AG04450 (cell line): ENCODE results near the gene ONECUT3. TPM values are rescaled to one million over a fixed set of nuclear protein-coding genes. Genes with fewer than 3 reads are reported as not detected.
A peak's percentile ranks its signal among the peaks of the same experiment; 100 is the strongest.

Experiments used
- CTCF ChIA-PET: fragments of 300-600, 350-600 bp; formaldehyde crosslinking; extraction: SDS; loops from one replicate; lab custom pipeline; 2022; ENCODE audit warnings: antibody characterized with exemption, inconsistent platforms; lab: Charles Lee
- POLR2A ChIA-PET: fragments of 350-600 bp; formaldehyde crosslinking; extraction: SDS; loops from one replicate; lab custom pipeline; 2021; ENCODE audit warnings: antibody characterized with exemption, inconsistent platforms; lab: Yijun Ruan, JAX
- DNase-seq: peaks from one replicate; pipeline ENCODE4 v3.0.0-alpha.2; 2011; ENCODE audit warnings: low read depth, low spot score
- H3K27ac ChIP-seq: one replicate; pipeline ENCODE4 v1.5.1; 2012; ENCODE audit warnings: low read depth, low read length, control low read depth
- H3K27me3 ChIP-seq: one replicate; pipeline ENCODE4 v1.6.0; 2012; ENCODE audit warnings: low read length; ENCODE audit not compliant: control insufficient read depth, insufficient read depth
- H3K4me3 ChIP-seq: 2 replicates; pipeline ENCODE4 v1.5.1; 2011; ENCODE audit warnings: mild to moderate bottlenecking, low read depth, low read length, control low read depth
- H3K9me3 ChIP-seq: 2 replicates; pipeline ENCODE4 v1.5.1; 2012; ENCODE audit warnings: low read length; ENCODE audit not compliant: control insufficient read depth, insufficient read depth
- polyA plus RNA-seq: library from polyadenylated mRNA; depleted of rRNA; stranded (reverse); fragments of >200 nt; gene quantifications from 2 replicates; pipeline ENCODE4 v1.2.3, GENCODE V29; 2011
- TF ChIP-seq, protein P1 (sequence below): IDR thresholded peaks from 2 replicates; pipeline ENCODE4 v1.5.1; 2011; ENCODE audit warnings: low read depth, low read length, control low read depth, inconsistent platforms

ONECUT3 gene
- polyA plus RNA-seq, 1 experiment: not detected

DNA sequence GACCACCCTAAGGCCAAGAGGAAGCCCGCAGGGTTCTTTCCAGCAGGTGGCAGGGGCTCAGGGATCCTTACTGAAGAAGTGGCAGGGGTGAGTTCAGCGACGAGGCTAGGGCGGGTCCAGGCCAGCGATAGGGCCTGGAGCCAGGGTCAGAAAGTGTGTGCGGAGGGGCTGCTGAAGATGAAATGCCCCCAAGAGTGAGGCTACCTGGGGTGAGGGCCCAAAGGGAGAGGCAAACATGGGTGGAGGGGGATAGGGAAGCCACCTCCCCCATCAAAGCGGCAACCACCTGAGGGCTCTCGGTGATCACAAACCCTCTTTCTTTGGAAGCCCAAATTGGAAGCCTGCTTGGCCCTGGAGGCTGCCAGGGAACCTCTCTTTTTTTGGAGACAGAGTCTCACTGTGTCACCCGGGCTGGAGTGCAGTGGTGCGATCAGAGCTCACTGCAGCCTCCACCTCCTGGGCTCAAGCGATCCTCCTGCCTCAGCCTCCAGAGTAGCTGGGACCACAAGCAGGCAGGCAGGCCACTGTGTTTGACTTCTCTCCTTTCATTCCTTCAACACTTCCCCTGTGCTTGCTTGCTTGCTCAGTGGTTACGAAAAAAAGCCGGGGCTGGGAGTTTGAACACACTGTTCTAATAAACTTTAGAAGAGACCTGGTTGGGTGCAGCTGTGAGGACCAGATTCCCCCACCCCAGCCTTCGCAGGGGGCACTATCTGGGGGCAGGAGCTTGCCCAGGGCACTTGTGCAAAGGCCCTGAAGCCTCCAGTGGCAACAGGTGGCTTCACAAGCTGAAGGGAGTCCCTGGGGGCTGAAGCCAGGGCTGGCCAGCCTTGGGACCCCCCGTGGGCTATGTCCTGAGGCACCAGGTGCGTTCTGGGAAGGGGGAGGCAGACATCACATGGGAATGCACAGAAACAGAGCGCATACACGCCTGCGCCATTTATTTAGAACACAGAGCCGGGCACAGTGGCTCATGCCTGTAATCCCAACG, 60.2 kb downstream of the ONECUT3 start:
- POLR2A ChIA-PET: no interaction called here
- Histone ChIP-seq H3K27ac (no peak overlapping the region), H3K27me3 (no peaks in the 10 kb centered on the region), H3K4me3 (peak overlapping the region; percentile 73), H3K9me3 (no peaks in the 10 kb centered on the region; the same call in 1 of the 2 replicates)
- DNase-seq: no peak
- TF ChIP-seq, protein P1, sequence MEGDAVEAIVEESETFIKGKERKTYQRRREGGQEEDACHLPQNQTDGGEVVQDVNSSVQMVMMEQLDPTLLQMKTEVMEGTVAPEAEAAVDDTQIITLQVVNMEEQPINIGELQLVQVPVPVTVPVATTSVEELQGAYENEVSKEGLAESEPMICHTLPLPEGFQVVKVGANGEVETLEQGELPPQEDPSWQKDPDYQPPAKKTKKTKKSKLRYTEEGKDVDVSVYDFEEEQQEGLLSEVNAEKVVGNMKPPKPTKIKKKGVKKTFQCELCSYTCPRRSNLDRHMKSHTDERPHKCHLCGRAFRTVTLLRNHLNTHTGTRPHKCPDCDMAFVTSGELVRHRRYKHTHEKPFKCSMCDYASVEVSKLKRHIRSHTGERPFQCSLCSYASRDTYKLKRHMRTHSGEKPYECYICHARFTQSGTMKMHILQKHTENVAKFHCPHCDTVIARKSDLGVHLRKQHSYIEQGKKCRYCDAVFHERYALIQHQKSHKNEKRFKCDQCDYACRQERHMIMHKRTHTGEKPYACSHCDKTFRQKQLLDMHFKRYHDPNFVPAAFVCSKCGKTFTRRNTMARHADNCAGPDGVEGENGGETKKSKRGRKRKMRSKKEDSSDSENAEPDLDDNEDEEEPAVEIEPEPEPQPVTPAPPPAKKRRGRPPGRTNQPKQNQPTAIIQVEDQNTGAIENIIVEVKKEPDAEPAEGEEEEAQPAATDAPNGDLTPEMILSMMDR: no peak
- CTCF ChIA-PET: interaction anchor here (0.9 to 2.2 kb wide), 2 partner anchors 13 to 142 kb away, joined by 3 to 9 read pairs; no protein-coding TSS in a partner anchor

DNA sequence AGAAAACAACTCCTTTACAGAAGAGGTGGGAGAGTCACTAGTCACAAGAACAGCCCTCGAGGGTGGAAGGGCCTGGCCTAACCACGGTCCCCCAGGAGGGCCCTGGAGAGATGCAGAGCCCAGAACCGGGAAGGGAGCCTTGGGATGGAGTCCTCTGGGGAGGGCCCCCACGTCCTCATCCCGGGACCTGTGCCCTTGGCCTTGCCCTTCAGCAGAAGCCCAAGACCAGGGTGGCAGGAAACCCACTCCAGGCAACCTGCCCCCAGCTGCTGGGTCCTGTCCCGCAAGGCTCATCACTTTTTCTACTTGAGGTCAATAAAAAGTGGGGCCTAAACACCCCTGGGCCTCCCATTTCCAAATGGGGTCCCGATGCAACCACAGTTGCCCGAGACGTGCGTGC, 61.1 kb downstream of the ONECUT3 start:
- H3K4me3 ChIP-seq: no peak overlapping the region
- ChIA-PET POLR2A (no interaction called here), CTCF (interaction anchor here (0.9 to 2.2 kb wide), 2 partner anchors 12 to 142 kb away, joined by 3 to 9 read pairs; no protein-coding TSS in a partner anchor)
- H3K9me3 ChIP-seq: no peaks in the 10 kb centered on the region; the same call in 1 of the 2 replicates
- no peak for DNase-seq
- H3K27me3 ChIP-seq: no peaks in the 10 kb centered on the region
- H3K27ac ChIP-seq: no peak overlapping the region
- TF ChIP-seq, protein P1: no peak

DNA sequence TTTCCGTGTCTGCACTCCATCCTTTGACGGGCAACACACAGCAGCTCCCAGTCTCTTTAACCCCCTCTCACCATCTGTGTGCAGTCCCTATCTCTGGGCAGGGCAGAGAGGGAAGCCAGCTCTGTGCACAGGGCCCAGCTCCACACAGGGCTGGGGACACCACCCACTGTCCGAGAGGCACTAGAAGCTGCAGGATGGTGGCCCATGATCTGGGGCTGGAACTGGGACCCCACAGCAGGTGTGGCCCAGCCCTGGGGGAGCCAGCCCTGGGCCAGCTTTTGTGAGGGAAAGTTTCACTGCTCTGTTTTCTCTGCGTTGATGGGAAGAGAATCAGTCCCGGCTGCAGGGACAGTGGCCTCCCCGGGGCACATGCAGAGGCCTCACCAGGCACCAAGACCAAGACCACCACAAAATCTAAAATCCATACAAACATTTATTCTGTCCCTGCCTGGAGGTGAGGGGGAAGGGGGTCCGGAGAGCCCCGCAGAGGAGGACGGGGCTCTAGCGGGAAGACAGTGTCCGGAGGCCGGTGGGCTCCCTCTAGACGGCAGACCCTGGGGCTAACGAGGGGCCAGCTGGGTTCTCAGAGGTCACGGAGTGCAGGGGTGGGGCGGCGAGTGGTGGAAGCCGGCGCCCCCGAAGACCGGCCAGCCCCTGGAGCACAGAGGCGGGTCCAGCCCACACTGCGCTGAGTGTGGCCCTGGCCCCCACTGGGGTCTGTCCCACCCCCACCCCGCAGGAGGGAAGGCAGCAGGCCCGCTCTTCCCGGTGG, 61.7 kb downstream of the ONECUT3 start:
- H3K27ac ChIP-seq: no peak overlapping the region
- no peak for DNase-seq
- POLR2A ChIA-PET: no interaction called here
- CTCF ChIA-PET: interaction anchor here (2.2 kb wide), 1 partner anchor 11 kb away, joined by 9 read pairs; no protein-coding TSS in a partner anchor
- no peaks in the 10 kb centered on the region; the same call in 1 of the 2 replicates for H3K9me3 ChIP-seq
- no peak overlapping the region for H3K4me3 ChIP-seq
- TF ChIP-seq, protein P1: no peak
- H3K27me3 ChIP-seq: no peaks in the 10 kb centered on the region

DNA sequence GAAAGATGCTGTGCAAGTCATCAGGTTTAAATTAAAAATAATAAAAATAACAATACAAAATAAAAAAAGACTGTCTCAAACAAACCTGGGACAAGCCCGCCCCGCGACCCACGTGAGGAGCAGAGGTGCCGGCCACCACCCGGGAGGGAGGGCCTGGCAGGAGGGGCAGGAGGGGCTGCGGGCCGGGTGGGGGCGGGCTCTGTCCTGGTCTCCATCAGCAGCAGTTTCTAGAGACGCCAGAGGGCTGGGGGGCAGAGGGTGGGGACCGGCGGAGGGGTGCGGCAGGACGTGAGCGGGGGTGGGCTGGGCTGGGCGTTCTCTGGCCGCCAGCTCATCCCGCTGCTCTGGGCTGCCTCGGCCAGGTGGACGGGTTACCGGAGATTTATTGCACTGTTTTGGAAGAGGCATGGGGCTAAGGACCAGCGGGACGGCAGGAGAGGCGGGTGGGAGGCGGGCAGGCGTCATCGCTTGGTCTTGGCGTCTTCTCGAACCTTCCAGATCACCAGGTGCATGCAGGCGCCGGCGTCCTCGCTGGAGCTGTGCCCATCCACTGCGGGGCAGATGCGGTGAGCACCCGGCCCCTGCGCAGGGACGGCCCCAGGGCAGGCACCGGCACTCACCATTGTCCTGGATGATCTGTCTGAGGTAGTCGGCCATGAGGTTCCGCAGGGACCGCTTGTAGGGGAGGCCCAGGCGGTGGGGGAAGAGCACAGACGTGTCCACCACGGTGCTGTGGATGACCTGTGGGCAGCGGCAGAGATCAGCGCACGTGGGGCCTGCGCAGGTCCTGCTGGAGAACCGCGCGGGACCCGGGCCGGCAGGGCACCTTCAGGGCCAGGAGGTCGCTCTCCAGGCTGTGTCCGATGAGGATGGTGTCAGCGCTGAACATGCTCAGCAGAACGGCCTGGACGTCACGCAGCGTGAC, 62.6 kb downstream of the ONECUT3 start:
- Histone ChIP-seq H3K9me3 (no peaks in the 10 kb centered on the region; the same call in 1 of the 2 replicates), H3K27me3 (no peaks in the 10 kb centered on the region), H3K27ac (no peak overlapping the region), H3K4me3 (no peak overlapping the region)
- TF ChIP-seq, protein P1: no peak
- no peak for DNase-seq
- POLR2A ChIA-PET: no interaction called here
- CTCF ChIA-PET: no interaction called here
